Measurements from ENCODE around the gene MT1G. TPM values are rescaled to one million over a fixed set of nuclear protein-coding genes. Genes with fewer than 3 reads are reported as not detected.

The MT1G gene
- total RNA-seq, 4 donors from 2014 or later = 17.8 to 5,605 (median 130) TPM

DNA sequence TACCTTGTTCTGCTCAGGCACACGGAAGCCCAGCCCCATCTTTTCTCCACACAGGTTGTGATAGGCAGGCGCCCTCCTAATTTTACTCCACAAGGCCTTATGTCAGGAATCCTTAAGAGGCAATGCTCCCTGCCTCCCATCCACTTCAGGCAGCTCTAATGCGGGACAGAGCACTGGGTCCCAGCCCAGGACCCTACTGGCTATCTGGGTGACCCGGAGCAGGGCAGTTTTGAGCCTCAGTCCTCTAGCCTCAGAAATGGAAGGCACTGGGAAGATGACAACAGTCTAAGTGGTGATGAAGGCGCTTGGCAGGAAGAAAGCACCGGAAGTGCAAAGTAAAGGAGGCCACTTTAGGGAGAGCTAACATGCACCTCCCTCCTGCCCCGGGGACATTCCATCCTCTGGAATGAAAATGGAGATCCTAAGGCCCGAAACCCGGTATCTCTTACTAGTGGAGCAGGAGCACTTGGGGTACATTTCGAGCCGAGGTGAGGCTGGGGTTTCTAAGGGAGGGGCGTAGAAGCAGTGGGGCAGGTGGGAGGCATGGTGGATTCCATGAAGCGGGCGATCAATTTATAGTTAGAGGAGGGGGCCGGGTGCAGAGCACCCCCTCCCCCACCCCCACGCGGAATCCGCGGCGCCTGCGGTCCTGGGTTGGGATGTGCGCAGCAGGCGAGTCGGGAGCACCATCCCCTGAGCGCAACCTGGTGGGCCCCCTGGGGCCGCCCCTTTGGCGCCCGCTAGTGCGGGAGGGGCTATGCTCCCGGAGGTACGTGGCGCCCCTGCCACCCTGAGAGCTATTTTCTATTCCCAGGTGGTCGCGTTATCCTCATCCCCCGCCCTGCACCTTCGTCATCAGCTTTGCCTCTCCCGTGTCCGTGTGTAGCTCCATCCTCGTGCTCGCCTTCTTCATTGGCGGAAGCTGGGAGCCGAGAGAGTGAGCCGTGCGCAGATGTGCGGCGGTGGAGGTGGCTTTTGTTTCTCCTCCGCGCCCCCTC, 5.2 kb downstream of the MT1G start:
- H3K27ac ChIP-seq = peak overlapping the region in 1 of 4 donors; percentile 46
- H3K36me3 ChIP-seq = peaks cover 0 to 6% (median 0%) of the 10 kb centered on the region in 3 donors
- TF ChIP-seq, protein P1, sequence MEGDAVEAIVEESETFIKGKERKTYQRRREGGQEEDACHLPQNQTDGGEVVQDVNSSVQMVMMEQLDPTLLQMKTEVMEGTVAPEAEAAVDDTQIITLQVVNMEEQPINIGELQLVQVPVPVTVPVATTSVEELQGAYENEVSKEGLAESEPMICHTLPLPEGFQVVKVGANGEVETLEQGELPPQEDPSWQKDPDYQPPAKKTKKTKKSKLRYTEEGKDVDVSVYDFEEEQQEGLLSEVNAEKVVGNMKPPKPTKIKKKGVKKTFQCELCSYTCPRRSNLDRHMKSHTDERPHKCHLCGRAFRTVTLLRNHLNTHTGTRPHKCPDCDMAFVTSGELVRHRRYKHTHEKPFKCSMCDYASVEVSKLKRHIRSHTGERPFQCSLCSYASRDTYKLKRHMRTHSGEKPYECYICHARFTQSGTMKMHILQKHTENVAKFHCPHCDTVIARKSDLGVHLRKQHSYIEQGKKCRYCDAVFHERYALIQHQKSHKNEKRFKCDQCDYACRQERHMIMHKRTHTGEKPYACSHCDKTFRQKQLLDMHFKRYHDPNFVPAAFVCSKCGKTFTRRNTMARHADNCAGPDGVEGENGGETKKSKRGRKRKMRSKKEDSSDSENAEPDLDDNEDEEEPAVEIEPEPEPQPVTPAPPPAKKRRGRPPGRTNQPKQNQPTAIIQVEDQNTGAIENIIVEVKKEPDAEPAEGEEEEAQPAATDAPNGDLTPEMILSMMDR (IDR thresholded peaks at IDR 0.05) = no peak
- TF ChIP-seq POLR2A (IDR thresholded peaks at IDR 0.05) = no peak
- H3K9me3 ChIP-seq = no peaks in the 10 kb centered on the region
- no peaks in the 10 kb centered on the region for H3K27me3 ChIP-seq
- peak overlapping the region; percentile 5 to 44 (median 34) for H3K4me3 ChIP-seq
- peak in 1 of 3 donors; percentile 25 for DNase-seq
- peaks cover 0 to 18% (median 2%) of the 10 kb centered on the region in 4 donors for H3K4me1 ChIP-seq

DNA sequence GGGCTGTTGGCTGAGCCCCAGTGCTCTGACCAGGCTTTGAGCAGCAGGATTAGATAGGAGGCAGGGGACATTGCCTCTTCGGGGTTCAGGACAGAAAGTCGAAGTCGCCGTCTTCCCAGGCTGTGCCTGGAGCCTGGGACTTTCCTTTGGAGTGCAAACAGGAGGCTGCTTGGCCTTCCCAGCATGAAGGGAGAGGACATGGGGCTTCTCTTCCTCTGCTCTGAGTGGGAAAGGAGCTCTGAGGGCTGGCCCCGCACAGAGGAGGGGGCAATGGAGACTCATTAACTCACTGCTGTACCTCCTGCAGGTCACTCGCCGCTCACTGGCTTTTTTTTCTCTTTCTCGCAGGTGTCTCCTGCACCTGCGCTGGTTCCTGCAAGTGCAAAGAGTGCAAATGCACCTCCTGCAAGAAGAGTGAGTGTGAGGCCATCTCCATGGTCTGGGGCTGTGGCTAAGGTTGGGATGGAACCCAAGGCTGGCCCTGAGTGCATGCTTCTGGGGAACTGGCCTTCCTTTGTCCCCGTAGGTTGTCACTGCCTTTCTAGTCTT, 9.5 kb downstream of the MT1G start:
- peaks cover 0 to 6% (median 0%) of the 10 kb centered on the region in 3 donors for H3K36me3 ChIP-seq
- peaks cover 0 to 18% (median 2%) of the 10 kb centered on the region in 4 donors for H3K4me1 ChIP-seq
- H3K9me3 ChIP-seq = no peaks in the 10 kb centered on the region
- TF ChIP-seq, protein P1 (IDR thresholded peaks at IDR 0.05) = no peak
- no peak for TF ChIP-seq POLR2A (IDR thresholded peaks at IDR 0.05)
- peak overlapping the region in 3 of 4 donors; percentile 74 to 86 (median 78) for H3K27ac ChIP-seq
- peak in 1 of 3 donors; percentile 68 for DNase-seq
- H3K27me3 ChIP-seq = no peaks in the 10 kb centered on the region
- H3K4me3 ChIP-seq = peak overlapping the region; percentile 53 to 74 (median 66)

DNA sequence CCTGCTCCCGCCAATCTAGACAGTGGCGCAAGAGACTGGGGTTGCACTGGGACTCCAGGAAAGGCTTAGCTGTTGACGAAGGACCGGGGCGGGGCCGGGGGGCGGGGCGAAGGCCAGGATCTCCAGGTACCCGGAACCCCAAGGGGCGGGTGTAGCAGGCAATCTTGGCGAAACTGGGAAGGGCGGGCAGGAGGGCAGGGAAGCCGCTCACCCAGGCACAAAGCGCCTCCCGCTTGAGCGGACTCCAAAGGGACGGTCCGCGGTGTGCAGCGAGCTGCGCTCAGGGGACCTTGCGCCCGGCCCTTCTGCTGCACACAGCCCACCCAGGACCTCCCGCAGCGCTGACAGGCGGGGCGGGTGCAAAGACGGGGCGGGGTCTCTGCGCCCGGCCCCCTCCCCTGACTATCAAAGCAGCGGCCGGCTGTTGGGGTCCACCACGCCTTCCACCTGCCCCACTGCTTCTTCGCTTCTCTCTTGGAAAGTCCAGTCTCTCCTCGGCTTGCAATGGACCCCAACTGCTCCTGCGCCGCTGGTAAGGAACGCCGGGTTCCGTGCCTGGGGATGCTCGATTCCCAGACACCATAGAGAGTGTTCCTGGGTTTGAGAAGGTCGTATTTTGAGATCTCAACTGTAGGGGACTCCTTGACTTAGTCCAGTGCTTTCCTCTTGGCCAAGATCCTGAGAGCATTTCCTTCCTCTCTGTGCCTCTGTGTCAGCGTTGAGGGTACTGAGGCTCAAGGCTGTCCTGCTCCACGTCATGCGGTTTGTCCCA, 10.1 kb downstream of the MT1G start, which contains the start of gene MT1F:
TSS of gene MT1F (plus strand) at position 405 of the 772 bp plus-strand sequence. CDS start at position 505, 100 bp downstream.
- TF ChIP-seq POLR2A (IDR thresholded peaks at IDR 0.05) = peak; percentile 79 to 87
- TF ChIP-seq, protein P1 (IDR thresholded peaks at IDR 0.05) = peak in 1 of 6 experiments; percentile 24

DNA sequence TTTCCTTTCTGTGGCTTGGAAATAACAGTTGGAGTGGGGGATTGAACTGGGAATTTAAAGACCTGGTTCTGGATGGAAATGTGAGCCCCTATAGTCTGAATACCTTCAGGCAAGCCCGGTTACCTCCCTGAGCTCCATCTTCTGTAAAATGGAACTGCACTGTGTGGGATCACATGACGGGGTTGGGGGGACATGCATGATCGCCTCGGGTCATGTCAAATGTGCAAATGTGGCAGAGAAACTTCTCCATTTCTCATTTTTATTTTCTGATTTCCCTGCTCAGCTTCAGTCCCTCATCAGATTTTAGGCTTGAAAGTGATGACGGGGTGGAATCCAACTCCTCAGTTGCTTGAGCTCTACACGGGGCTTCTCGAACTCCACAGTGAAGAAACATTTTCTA, 14.6 kb downstream of the MT1G start:
- no peak overlapping the region for H3K27ac ChIP-seq
- no peaks in the 10 kb centered on the region for H3K36me3 ChIP-seq
- H3K9me3 ChIP-seq = no peaks in the 10 kb centered on the region
- H3K4me1 ChIP-seq = peaks cover 0 to 3% (median under 1%) of the 10 kb centered on the region in 4 donors
- H3K4me3 ChIP-seq = no peak overlapping the region
- DNase-seq = peak in 1 of 3 donors; percentile 59
- no peaks in the 10 kb centered on the region for H3K27me3 ChIP-seq
- TF ChIP-seq, protein P1 (IDR thresholded peaks at IDR 0.05) = no peak
- TF ChIP-seq POLR2A (IDR thresholded peaks at IDR 0.05) = no peak

More for the DNA sequence above, 10.1 kb downstream of the MT1G start, which contains the start of gene MT1F:
- peaks cover 0 to 6% (median 0%) of the 10 kb centered on the region in 3 donors for H3K36me3 ChIP-seq
- H3K9me3 ChIP-seq = no peaks in the 10 kb centered on the region
- peak within 1 kb of the TSS; percentile 70 to 86 (median 76) for H3K27ac ChIP-seq
- H3K4me3 ChIP-seq = peak within 1 kb of the TSS; percentile 53 to 74 (median 66)
- H3K4me1 ChIP-seq = peaks cover 0 to 13% (median 2%) of the 10 kb centered on the region in 4 donors
- peak; percentile 87 to 99 (median 97) for DNase-seq
- H3K27me3 ChIP-seq = no peaks in the 10 kb centered on the region

DNA sequence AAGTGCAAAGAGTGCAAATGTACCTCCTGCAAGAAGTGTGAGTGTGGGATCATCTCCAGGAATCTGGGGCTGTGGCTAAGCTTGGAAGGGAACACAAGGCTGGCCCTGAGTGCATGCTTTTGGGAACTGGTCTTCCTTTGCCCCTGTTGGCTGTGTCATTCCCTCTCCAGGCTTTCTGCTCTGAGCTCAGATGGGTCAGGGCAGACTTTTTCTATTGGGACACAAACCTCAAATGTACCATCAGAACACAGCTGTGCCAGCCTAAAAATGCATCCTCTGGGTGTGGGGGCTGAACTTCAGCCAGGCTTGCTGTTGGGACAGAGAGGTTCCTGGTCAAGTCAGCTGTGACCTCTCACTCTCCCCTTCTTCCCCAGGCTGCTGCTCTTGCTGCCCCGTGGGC, 15.3 kb downstream of the MT1G start:
- no peak for TF ChIP-seq POLR2A (IDR thresholded peaks at IDR 0.05)
- TF ChIP-seq, protein P1 (IDR thresholded peaks at IDR 0.05) = no peak
- Histone ChIP-seq H3K4me3 (no peak overlapping the region), H3K9me3 (no peaks in the 10 kb centered on the region), H3K4me1 (no peaks in the 10 kb centered on the region), H3K27ac (no peak overlapping the region), H3K36me3 (no peaks in the 10 kb centered on the region), H3K27me3 (no peaks in the 10 kb centered on the region)
- DNase-seq = no peak
